Neuronal stem cell (in vitro differentiated cells): ENCODE data around the gene CAMTA1.
"Not testable (repeated sequence)": the region's sequence is repeated elsewhere in the genome, so short reads cannot be mapped to it uniquely, and the experiment has no call there.

ENCODE experiments used
- DNase-seq: peaks from one replicate; pipeline ENCODE4 v3.0.0-alpha.2; 2013; ENCODE audit warnings: low spot score
- H2AFZ ChIP-seq: one replicate; pipeline ENCODE4 v1.6.1; 2013; ENCODE audit warnings: mild to moderate bottlenecking, low read length, inconsistent platforms
- H2AK5ac ChIP-seq: 2 replicates; pipeline ENCODE4 v1.6.1; 2013; ENCODE audit warnings: low read depth, mild to moderate bottlenecking, inconsistent platforms, low read length, moderate library complexity, mixed read lengths
- H2BK120ac ChIP-seq: 2 replicates; pipeline ENCODE4 v1.6.1; 2013; ENCODE audit warnings: low read depth, mild to moderate bottlenecking, inconsistent platforms, low read length, moderate library complexity, mixed read lengths
- H2BK12ac ChIP-seq: one replicate; pipeline ENCODE4 v1.6.1; 2013; ENCODE audit warnings: low read length, inconsistent platforms
- H2BK15ac ChIP-seq: 2 replicates; pipeline ENCODE4 v1.6.1; 2013; ENCODE audit warnings: mild to moderate bottlenecking, low read length, inconsistent platforms, mixed read lengths
- H2BK5ac ChIP-seq: one replicate; pipeline ENCODE4 v1.6.1; 2013; ENCODE audit warnings: inconsistent platforms, mild to moderate bottlenecking, low read length, moderate library complexity
- H3K14ac ChIP-seq: one replicate; pipeline ENCODE4 v1.6.1; 2013; ENCODE audit warnings: low read length, inconsistent platforms
- H3K18ac ChIP-seq: 2 replicates; pipeline ENCODE4 v1.6.1; 2013; ENCODE audit warnings: low read length, inconsistent platforms
- H3K23ac ChIP-seq: 2 replicates; pipeline ENCODE4 v1.6.1; 2013; ENCODE audit warnings: low read depth, mild to moderate bottlenecking, mixed read lengths, low read length, inconsistent platforms; ENCODE audit not compliant: poor library complexity
- H3K27ac ChIP-seq: replicated peaks from 3 replicates; pipeline ENCODE4 v1.5.1; 2013; ENCODE audit warnings: low read length, inconsistent platforms
- H3K27me3 ChIP-seq, 3 experiments: 2 replicates each; pipeline ENCODE4 v1.6.1; 2013; ENCODE audit warnings: low read length in 3 of 3, mild to moderate bottlenecking in 2 of 3, inconsistent platforms in 1 of 3, low read depth in 1 of 3, mixed read lengths in 1 of 3, moderate library complexity in 1 of 3; ENCODE audit not compliant: control insufficient read depth in 3 of 3, insufficient read depth in 3 of 3
- H3K36me3 ChIP-seq, 2 donors: replicated peaks in 1 of 2; 2 replicates each; pipeline ENCODE4 v1.6.1; 2013; ENCODE audit warnings: low read length in 2 of 2; ENCODE audit not compliant: control insufficient read depth in 2 of 2, insufficient read depth in 2 of 2
- H3K4ac ChIP-seq: 2 replicates; pipeline ENCODE4 v1.6.1; 2013; ENCODE audit warnings: inconsistent platforms, mild to moderate bottlenecking, low read length, moderate library complexity
- H3K4me1 ChIP-seq, 2 donors: 1 replicate in 1 of 2; 2 replicates in 1 of 2; pipeline ENCODE4 v1.6.1; 2013; ENCODE audit warnings: low read length in 2 of 2, low read depth in 1 of 2; ENCODE audit not compliant: control insufficient read depth in 2 of 2, insufficient read depth in 1 of 2
- H3K4me2 ChIP-seq: one replicate; pipeline ENCODE4 v1.6.1; 2013; ENCODE audit warnings: mild to moderate bottlenecking, low read length, inconsistent platforms; ENCODE audit not compliant: insufficient read depth, poor library complexity, severe bottlenecking
- H3K4me3 ChIP-seq, 2 donors: 2 replicates each; pipeline ENCODE4 v1.5.1; 2013; ENCODE audit warnings: low read length in 2 of 2, mild to moderate bottlenecking in 2 of 2, inconsistent platforms in 1 of 2, moderate library complexity in 1 of 2
- H3K79me1 ChIP-seq: one replicate; pipeline ENCODE4 v1.6.1; 2013; ENCODE audit warnings: low read depth, mild to moderate bottlenecking, inconsistent platforms, low read length, moderate library complexity
- H3K9ac ChIP-seq: one replicate; pipeline ENCODE4 v1.6.1; 2013; ENCODE audit warnings: mild to moderate bottlenecking, low read depth, low read length, inconsistent platforms; ENCODE audit not compliant: poor library complexity
- H3K9me3 ChIP-seq, 2 donors: replicated peaks in 1 of 2; 2 replicates each; pipeline versions ENCODE3 to v1.6.1; 2013; ENCODE audit warnings: low read length in 2 of 2, mild to moderate bottlenecking in 2 of 2, inconsistent platforms in 1 of 2, low read depth in 1 of 2, mixed read lengths in 1 of 2, moderate library complexity in 1 of 2; ENCODE audit not compliant: control insufficient read depth in 2 of 2, insufficient read depth in 1 of 2
- H4K8ac ChIP-seq: one replicate; pipeline ENCODE4 v1.6.1; 2013; ENCODE audit warnings: low read depth, mild to moderate bottlenecking, inconsistent platforms, low read length, moderate library complexity
- H4K91ac ChIP-seq: one replicate; pipeline ENCODE4 v1.6.1; 2013; ENCODE audit warnings: low read length, low read depth, mild to moderate bottlenecking, inconsistent platforms; ENCODE audit not compliant: poor library complexity
- WGBS, 2 donors: extraction: QIAGEN DNeasy Blood & Tissue Kit; methylation state at CpG; one replicate each; pipeline ENCODE4 v1.1.7; 2013; ENCODE audit warnings: missing lambda C conversion rate in 2 of 2, mixed read lengths in 1 of 2; ENCODE audit not compliant: insufficient read length in 2 of 2, insufficient replicate concordance in 1 of 2; ENCODE audit errors: extremely low coverage in 2 of 2; 5-methylcytosine and 5-hydroxymethylcytosine counted together

CAMTA1 gene

DNA sequence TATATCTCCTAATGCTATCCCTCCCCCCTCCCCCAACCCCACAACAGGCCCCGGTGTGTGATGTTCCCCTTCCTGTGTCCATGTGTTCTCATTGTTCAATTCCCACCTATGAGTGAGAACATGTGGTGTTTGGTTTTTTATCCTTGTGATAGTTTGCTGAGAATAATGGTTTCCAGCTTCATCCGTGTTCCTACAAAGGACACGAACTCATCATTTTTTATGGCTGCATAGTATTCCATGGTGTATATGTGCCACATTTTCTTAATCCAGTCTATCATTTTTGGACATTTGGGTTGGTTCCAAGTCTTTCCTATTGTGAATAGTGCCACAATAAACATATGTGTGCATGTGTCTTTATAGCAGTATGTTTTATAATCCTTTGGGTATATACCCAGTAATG is 812.8 kb downstream of the CAMTA1 start:
- H3K18ac ChIP-seq, H2BK120ac ChIP-seq: not testable (repeated sequence)

DNA sequence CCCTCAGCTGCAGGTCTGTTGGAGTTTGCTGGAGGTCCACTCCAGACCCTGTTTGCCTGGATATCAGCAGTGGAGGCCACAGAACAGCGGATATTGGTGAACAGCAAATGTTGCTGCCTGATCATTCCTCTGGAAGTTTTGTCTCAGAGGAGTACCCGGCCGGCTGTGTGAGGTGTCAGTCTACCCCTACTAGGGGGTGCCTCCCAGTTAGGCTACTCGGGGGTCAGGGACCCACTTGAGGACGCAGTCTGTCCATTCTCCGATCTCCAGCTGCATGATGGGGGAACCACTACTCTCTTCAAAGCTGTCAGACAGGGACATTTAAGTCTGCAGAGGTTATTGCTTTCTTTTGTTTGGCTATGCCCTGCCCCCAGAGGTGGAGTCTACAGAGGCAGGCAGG is 819.7 kb downstream of the CAMTA1 start:
- H3K4me3 ChIP-seq, H2BK5ac ChIP-seq, H3K4me1 ChIP-seq, H3K14ac ChIP-seq, H3K27me3 ChIP-seq, H3K9me3 ChIP-seq, H3K9ac ChIP-seq, H2BK15ac ChIP-seq, H4K91ac ChIP-seq, H2BK12ac ChIP-seq, H4K8ac ChIP-seq, H3K27ac ChIP-seq, H2BK120ac ChIP-seq, H3K23ac ChIP-seq, H3K4ac ChIP-seq, H3K79me1 ChIP-seq, H2AFZ ChIP-seq, H3K36me3 ChIP-seq, H3K4me2 ChIP-seq, DNase-seq, H2AK5ac ChIP-seq, H3K18ac ChIP-seq: not testable (repeated sequence)
- WGBS, 2 donors: no CpG with 5 or more reads among the region's 6 CpGs

More for the DNA sequence above, 812.8 kb downstream of the CAMTA1 start:
- H3K9me3 ChIP-seq, H3K27me3 ChIP-seq, H3K4me3 ChIP-seq, H3K14ac ChIP-seq, H3K23ac ChIP-seq, H3K9ac ChIP-seq, H4K8ac ChIP-seq, H3K4me2 ChIP-seq, H2BK5ac ChIP-seq, H3K4ac ChIP-seq, H3K4me1 ChIP-seq, H2AFZ ChIP-seq, H3K27ac ChIP-seq, H3K36me3 ChIP-seq, H2AK5ac ChIP-seq, H2BK12ac ChIP-seq, DNase-seq, H3K79me1 ChIP-seq, H4K91ac ChIP-seq, H2BK15ac ChIP-seq: not testable (repeated sequence)
- no CpG with 5 or more reads among the region's 3 CpGs for WGBS, 2 donors

DNA sequence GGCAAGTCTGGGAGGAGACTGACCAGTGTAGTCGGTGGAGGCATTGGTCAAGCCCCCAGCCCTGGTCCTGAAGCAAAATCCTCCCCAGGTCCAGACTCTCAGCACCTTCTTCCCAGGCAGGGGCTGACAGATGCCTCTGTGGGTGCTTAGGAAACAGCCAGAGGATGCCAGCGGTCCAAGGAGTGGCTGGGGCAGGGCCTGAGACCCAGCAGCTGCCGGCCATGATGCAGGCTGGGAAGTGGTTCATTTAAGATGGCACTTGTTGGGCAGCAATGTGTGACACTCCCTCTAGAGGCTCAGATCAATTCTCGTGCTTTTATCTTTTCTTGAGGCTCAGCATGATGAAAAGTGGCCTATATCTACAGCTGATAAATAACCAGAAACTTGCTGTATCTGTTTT is 820.8 kb downstream of the CAMTA1 start:
- no peaks in the 10 kb centered on the region for H3K36me3 ChIP-seq
- H3K79me1 ChIP-seq: no peaks in the 10 kb centered on the region
- H3K23ac ChIP-seq: no peak overlapping the region
- H3K14ac ChIP-seq: no peak overlapping the region
- H3K9me3 ChIP-seq: no peaks in the 10 kb centered on the region
- H2BK12ac ChIP-seq: no peak overlapping the region
- H3K4me1 ChIP-seq: peaks cover 0 to 4% of the 10 kb centered on the region in 2 donors
- H3K9ac ChIP-seq: no peak overlapping the region
- H2AK5ac ChIP-seq: no peak overlapping the region
- no peak overlapping the region for H3K4me3 ChIP-seq
- no peak overlapping the region for H2BK15ac ChIP-seq
- no peak overlapping the region for H4K91ac ChIP-seq
- H2BK120ac ChIP-seq: no peak overlapping the region
- H4K8ac ChIP-seq: no peak overlapping the region
- H3K18ac ChIP-seq: no peak overlapping the region
- no peak overlapping the region for H3K4ac ChIP-seq
- no peak for DNase-seq
- H3K27ac ChIP-seq: no peak overlapping the region
- H3K4me2 ChIP-seq: no peak overlapping the region
- no peaks in the 10 kb centered on the region for H3K27me3 ChIP-seq
- H2AFZ ChIP-seq: no peak overlapping the region
- H2BK5ac ChIP-seq: no peak overlapping the region
- WGBS, 2 donors: no CpG with 5 or more reads among the region's 4 CpGs

DNA sequence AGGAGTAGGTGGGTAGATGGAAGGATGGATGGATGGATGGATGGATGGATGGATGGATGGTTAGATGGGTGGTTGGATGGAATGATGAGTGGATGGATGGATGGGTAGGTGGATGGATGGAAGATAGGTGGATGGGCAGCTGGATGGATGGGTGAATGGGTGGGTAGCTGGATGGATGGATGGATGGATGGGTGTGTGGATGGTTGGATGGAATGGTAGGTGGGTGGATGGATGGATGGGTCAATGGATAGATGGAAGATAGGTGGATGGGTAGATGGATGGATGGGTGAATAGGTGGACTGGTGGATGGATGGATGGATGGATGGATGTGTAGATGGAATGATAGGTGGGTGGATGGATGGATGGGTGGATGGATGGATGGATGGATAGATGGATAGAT is 821.8 kb downstream of the CAMTA1 start:
- Histone ChIP-seq H3K79me1 (no peaks in the 10 kb centered on the region), H3K18ac (no peak overlapping the region), H2BK120ac (no peak overlapping the region), H3K23ac (no peak overlapping the region), H2AK5ac (no peak overlapping the region), H4K8ac (no peak overlapping the region), H3K4ac (no peak overlapping the region), H3K4me3 (no peak overlapping the region), H2AFZ (no peak overlapping the region), H3K14ac (no peak overlapping the region), H2BK15ac (no peak overlapping the region), H3K36me3 (no peaks in the 10 kb centered on the region), H4K91ac (no peak overlapping the region), H2BK5ac (no peak overlapping the region), H3K9me3 (no peaks in the 10 kb centered on the region), H3K4me1 (peaks cover 0 to 4% of the 10 kb centered on the region in 2 donors), H2BK12ac (no peak overlapping the region), H3K9ac (no peak overlapping the region), H3K4me2 (no peak overlapping the region), H3K27ac (no peak overlapping the region), H3K27me3 (no peaks in the 10 kb centered on the region)
- DNase-seq: no peak
